Lower leg skin (tissue), 3 donors: ENCODE results near the gene RNF215.

Experiments used
- POLR2A ChIP-seq, 2 donors: fragments of 450-650 bp; IDR thresholded peaks; one replicate each; pipeline ENCODE4 v1.6.1; 2016 to 2017; ENCODE audit warnings: antibody characterized with exemption in 2 of 2, mild to moderate bottlenecking in 1 of 2, moderate library complexity in 1 of 2
- TF ChIP-seq, protein P1 (sequence below), 3 donors: fragments of 450-650 bp; IDR thresholded peaks; one replicate each; pipeline ENCODE4 v1.5.1; 2016; ENCODE audit warnings: antibody characterized with exemption in 3 of 3, mild to moderate bottlenecking in 3 of 3, moderate library complexity in 2 of 3

DNA sequence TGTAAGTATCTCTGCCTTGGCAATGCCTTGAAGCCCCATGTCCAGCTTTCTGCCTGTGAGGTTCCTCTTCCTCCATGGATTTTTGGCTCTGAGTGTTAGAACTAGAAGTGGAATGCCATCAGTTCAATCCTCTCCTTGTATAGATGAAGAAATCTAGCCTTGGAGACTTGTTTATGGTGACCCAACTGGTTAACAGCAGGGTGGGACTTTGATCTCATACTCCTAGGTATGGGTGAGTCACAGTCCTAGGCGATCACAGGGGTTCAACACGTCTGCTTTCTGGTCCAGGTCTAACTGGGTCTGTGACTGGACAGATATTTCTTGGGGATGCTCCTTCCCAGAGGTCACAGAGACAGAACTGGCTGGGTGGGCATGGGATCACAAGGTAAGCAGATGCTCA is 29.2 kb upstream of the RNF215 start:
- TF ChIP-seq, protein P1, sequence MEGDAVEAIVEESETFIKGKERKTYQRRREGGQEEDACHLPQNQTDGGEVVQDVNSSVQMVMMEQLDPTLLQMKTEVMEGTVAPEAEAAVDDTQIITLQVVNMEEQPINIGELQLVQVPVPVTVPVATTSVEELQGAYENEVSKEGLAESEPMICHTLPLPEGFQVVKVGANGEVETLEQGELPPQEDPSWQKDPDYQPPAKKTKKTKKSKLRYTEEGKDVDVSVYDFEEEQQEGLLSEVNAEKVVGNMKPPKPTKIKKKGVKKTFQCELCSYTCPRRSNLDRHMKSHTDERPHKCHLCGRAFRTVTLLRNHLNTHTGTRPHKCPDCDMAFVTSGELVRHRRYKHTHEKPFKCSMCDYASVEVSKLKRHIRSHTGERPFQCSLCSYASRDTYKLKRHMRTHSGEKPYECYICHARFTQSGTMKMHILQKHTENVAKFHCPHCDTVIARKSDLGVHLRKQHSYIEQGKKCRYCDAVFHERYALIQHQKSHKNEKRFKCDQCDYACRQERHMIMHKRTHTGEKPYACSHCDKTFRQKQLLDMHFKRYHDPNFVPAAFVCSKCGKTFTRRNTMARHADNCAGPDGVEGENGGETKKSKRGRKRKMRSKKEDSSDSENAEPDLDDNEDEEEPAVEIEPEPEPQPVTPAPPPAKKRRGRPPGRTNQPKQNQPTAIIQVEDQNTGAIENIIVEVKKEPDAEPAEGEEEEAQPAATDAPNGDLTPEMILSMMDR (IDR thresholded peaks at IDR 0.05) = no peak
- TF ChIP-seq POLR2A (IDR thresholded peaks at IDR 0.05) = no peak
